Activated CD8-positive, alpha-beta memory T cell treated with anti-CD3 and anti-CD28 coated beads for 48 hours (primary cell): Measurements from ENCODE around the gene FOXO1.

ENCODE experiments used
- DNase-seq, 3 experiments: peaks; one replicate each; pipeline ENCODE4 v3.0.0-alpha.2; 2020; ENCODE audit warnings: low read depth in 2 of 3, low spot score in 2 of 3

FOXO1 gene

GRCh38 chr13:40582531-40582930, 83.9 kb downstream of the FOXO1 start:
- no peak for DNase-seq

GRCh38 chr13:40581277-40581579, 85.2 kb downstream of the FOXO1 start:
- DNase-seq = no peak

- DNase-seq = no peak
These were observed 85.7 kb downstream of the FOXO1 start for GRCh38 chr13:40580566-40581276.

- no peak for DNase-seq
These were observed 86.9 kb downstream of the FOXO1 start for GRCh38 chr13:40579535-40579934.

- no peak for DNase-seq
These were observed 88.4 kb downstream of the FOXO1 start for GRCh38 chr13:40578055-40578454.

- DNase-seq = no peak
These were observed 90.1 kb downstream of the FOXO1 start for GRCh38 chr13:40576369-40576768.

- no peak for DNase-seq
These were observed 93.5 kb downstream of the FOXO1 start for GRCh38 chr13:40572961-40573360.

- no peak for DNase-seq
These were observed 95.0 kb downstream of the FOXO1 start for GRCh38 chr13:40571338-40571963.

- no peak for DNase-seq
These were observed 95.5 kb downstream of the FOXO1 start for GRCh38 chr13:40570930-40571329.

GRCh38 chr13:40569024-40569350, 97.5 kb downstream of the FOXO1 start:
- DNase-seq = no peak

- no peak for DNase-seq
These were observed 98.0 kb downstream of the FOXO1 start for GRCh38 chr13:40568246-40569023.

- DNase-seq = no peak
These were observed 99.6 kb downstream of the FOXO1 start for GRCh38 chr13:40566811-40567210.

GRCh38 chr13:40565282-40566148, 100.9 kb downstream of the FOXO1 start:
- DNase-seq = no peak

GRCh38 chr13:40564342-40565001, 102.0 kb downstream of the FOXO1 start:
- DNase-seq = no peak

GRCh38 chr13:40563350-40564125, 102.9 kb downstream of the FOXO1 start:
- no peak for DNase-seq

GRCh38 chr13:40562975-40563349, 103.5 kb downstream of the FOXO1 start:
- DNase-seq = no peak

GRCh38 chr13:40559915-40560314, 106.5 kb downstream of the FOXO1 start:
- DNase-seq = no peak

GRCh38 chr13:40558656-40559055, 107.8 kb downstream of the FOXO1 start:
- DNase-seq = no peak

GRCh38 chr13:40556453-40556852, 110.0 kb downstream of the FOXO1 start:
- no peak for DNase-seq

GRCh38 chr13:40553356-40553755, 113.1 kb downstream of the FOXO1 start:
- no peak for DNase-seq
